ENCODE data around the gene SRPK1.
"Not testable (repeated sequence)": the region's sequence is repeated elsewhere in the genome, so short reads cannot be mapped to it uniquely, and the experiment has no call there.

The SRPK1 gene

GRCh38 chr6:35942355-35942754 lies 21.5 kb upstream of the SRPK1 start:
- Histone ChIP-seq H3K9ac (ENCODE audit: low read depth, low read length) (no peak overlapping the region), H3K4me1 (ENCODE audit: insufficient read depth, low read length) (no peaks in the 10 kb centered on the region), H3K9me3 (ENCODE audit: control insufficient read depth, insufficient read depth, low read length) (no peaks in the 10 kb centered on the region; the same call in 1 of the 2 replicates), H3K36me3 (ENCODE audit: insufficient read depth, low read length) (no peaks in the 10 kb centered on the region)

DNA sequence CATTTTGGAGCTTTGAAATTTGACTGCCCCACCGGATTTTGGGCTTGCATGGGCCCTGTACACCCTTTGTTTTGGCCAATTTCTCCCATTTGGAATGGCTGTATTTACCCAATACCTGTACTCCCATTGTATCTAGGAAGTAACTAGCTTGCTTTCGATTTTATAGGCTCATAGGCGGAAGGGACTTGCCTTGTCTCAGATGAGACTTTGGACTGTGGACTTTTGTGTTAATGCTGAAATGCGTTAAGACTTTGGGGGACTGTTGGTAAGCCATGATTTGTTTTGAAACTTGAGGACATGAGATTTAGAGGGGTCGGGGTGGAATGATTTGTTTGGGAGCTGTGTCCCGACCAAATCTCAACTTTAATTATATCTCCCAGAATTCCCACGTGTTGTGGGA lies 20.3 kb upstream of the SRPK1 start:
- not testable (repeated sequence) for H3K36me3 ChIP-seq (ENCODE audit: insufficient read depth, low read length); H3K4me1 ChIP-seq (ENCODE audit: insufficient read depth, low read length); H3K9me3 ChIP-seq (ENCODE audit: control insufficient read depth, insufficient read depth, low read length); H3K9ac ChIP-seq (ENCODE audit: low read depth, low read length)

DNA sequence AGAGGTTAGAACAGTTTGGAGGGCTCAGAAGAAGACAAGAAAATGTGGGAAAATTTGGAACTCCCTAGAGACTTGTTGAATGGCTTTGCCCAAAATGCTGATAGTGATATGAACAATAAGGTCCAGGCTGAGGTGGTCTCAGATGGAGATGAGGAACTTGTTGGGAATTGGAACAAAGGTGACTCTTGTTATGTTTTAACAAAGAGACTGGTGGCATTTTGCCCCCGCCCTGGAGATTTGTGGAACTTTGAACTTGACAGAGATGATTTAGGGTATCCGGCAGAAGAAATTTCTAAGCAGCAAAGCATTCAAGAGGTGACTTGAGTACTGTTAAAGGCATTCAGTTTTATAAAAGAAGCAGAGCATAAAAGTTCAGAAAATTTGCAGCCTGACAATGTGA lies 19.1 kb upstream of the SRPK1 start:
- H3K9me3 ChIP-seq (ENCODE audit: control insufficient read depth, insufficient read depth, low read length); H3K9ac ChIP-seq (ENCODE audit: low read depth, low read length); H3K4me1 ChIP-seq (ENCODE audit: insufficient read depth, low read length); H3K36me3 ChIP-seq (ENCODE audit: insufficient read depth, low read length): not testable (repeated sequence)

GRCh38 chr6:35939259-35939658 lies 18.4 kb upstream of the SRPK1 start:
- not testable (repeated sequence) for H3K9me3 ChIP-seq (ENCODE audit: control insufficient read depth, insufficient read depth, low read length); H3K4me1 ChIP-seq (ENCODE audit: insufficient read depth, low read length); H3K36me3 ChIP-seq (ENCODE audit: insufficient read depth, low read length); H3K9ac ChIP-seq (ENCODE audit: low read depth, low read length)

GRCh38 chr6:35936681-35937359 lies 15.9 kb upstream of the SRPK1 start:
- Histone ChIP-seq H3K9ac (ENCODE audit: low read depth, low read length) (no peak overlapping the region), H3K9me3 (ENCODE audit: control insufficient read depth, insufficient read depth, low read length) (peaks cover 3% of the 10 kb centered on the region; the same call in 1 of the 2 replicates), H3K36me3 (ENCODE audit: insufficient read depth, low read length) (no peaks in the 10 kb centered on the region), H3K4me1 (ENCODE audit: insufficient read depth, low read length) (no peaks in the 10 kb centered on the region)

- H3K36me3 ChIP-seq (ENCODE audit: insufficient read depth, low read length), result no peaks in the 10 kb centered on the region
- no peak overlapping the region for H3K9ac ChIP-seq (ENCODE audit: low read depth, low read length)
- peaks cover 3% of the 10 kb centered on the region; the same call in 1 of the 2 replicates for H3K9me3 ChIP-seq (ENCODE audit: control insufficient read depth, insufficient read depth, low read length)
- no peaks in the 10 kb centered on the region; the same call in 1 of the 2 replicates for H3K4me1 ChIP-seq (ENCODE audit: insufficient read depth, low read length)
These were observed 14.6 kb upstream of the SRPK1 start for GRCh38 chr6:35935469-35935868.

- Histone ChIP-seq H3K9ac (ENCODE audit: low read depth, low read length) (no peak overlapping the region), H3K4me1 (ENCODE audit: insufficient read depth, low read length) (no peaks in the 10 kb centered on the region; the same call in 1 of the 2 replicates), H3K36me3 (ENCODE audit: insufficient read depth, low read length) (no peaks in the 10 kb centered on the region), H3K9me3 (ENCODE audit: control insufficient read depth, insufficient read depth, low read length) (peaks cover 3% of the 10 kb centered on the region; the same call in 1 of the 2 replicates)
These were observed 12.9 kb upstream of the SRPK1 start for GRCh38 chr6:35933844-35934243.

GRCh38 chr6:35931873-35932272 lies 11.0 kb upstream of the SRPK1 start:
- not testable (repeated sequence) for H3K9me3 ChIP-seq (ENCODE audit: control insufficient read depth, insufficient read depth, low read length); H3K4me1 ChIP-seq (ENCODE audit: insufficient read depth, low read length)

DNA sequence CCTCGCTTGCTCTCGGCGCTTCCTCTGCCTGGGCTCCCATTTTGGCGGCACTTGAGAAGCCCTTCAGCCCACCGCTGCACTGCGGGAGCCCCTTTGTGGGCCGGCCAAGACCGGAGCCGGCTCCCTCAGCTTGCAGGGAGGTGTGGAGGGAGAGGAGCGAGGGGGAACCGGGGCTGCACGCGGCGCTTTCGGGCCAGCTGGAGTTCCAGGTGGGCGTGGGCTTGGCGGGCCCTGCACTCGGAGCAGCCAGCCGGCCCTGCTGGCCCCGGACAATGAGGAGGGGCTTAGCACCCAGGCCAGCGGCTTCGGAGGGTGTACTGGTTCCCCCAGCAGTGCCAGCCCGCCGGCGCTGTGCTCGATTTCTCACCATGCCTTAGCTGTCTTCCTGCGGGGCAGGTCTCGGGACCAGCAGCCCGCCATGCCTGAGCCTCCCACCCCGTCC lies 10.2 kb upstream of the SRPK1 start:
- peak overlapping the region; percentile 63 for H3K9ac ChIP-seq (ENCODE audit: low read depth, low read length)
- no peaks in the 10 kb centered on the region; the same call in 1 of the 2 replicates for H3K4me1 ChIP-seq (ENCODE audit: insufficient read depth, low read length)
- H3K36me3 ChIP-seq (ENCODE audit: insufficient read depth, low read length), result no peaks in the 10 kb centered on the region
- 0 out of 2 replicates have a peak, but pooled peaks cover 3% of the 10 kb centered on the region for H3K9me3 ChIP-seq (ENCODE audit: control insufficient read depth, insufficient read depth, low read length)

More at GRCh38 chr6:35931873-35932272, 11.0 kb upstream of the SRPK1 start:
- not testable (repeated sequence) for H3K9ac ChIP-seq (ENCODE audit: low read depth, low read length); H3K36me3 ChIP-seq (ENCODE audit: insufficient read depth, low read length)

DNA sequence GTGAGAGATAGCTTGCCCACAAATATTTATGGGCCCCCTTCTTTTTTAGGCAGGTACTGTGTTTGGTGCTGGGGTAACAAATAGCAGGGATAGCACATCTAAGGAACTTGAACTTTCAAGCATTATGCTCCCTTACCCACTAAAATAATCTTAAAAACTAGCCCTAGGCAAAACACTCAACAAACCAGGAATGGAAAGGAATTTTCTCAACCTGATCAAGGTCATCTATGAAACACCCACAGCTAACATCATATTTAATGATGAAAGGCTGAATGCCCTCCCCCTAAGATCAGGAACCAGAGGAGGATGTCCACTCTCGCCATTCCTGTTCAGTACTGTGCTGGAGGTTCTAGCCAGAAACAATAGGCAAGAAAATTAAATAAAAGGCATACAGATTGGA lies 8.7 kb upstream of the SRPK1 start:
- H3K36me3 ChIP-seq (ENCODE audit: insufficient read depth, low read length), result no peaks in the 10 kb centered on the region
- 0 out of 2 replicates have a peak, but pooled peaks cover 3% of the 10 kb centered on the region for H3K9me3 ChIP-seq (ENCODE audit: control insufficient read depth, insufficient read depth, low read length)
- H3K9ac ChIP-seq (ENCODE audit: low read depth, low read length), result no peak overlapping the region
- no peaks in the 10 kb centered on the region; the same call in 1 of the 2 replicates for H3K4me1 ChIP-seq (ENCODE audit: insufficient read depth, low read length)

DNA sequence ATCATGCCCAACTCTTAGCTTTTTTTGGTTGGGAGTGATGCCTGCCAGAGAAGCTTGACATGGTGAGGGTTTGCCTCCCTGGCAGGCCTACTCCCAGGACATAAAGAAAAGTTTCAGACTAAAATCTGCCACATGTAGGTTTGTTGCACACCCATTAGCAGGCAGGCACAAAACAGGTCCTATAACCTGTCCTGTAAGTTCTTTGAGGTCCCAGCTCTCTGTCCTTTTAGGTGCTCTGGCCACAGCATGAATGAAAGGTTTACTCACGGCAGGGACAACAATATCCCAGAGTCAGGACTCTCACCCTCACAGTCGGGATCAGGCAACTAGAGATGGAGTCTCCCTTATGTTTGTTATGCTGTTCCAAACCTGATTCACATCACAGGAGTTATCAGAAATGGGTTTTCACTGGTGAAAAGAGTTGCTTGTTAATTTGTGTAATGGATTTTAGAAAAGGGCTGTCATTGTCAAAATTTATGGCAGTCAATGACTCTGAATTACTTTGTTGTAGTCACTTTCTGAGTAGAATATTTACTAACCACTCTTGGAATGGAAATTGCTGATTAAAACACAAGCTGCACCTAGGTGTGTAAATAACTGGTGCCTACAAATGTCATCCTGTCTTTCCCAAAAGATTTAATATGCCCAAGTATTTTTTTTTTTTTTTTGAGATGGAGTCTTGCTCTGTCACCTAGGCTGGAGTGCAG lies 5.8 kb upstream of the SRPK1 start:
- no peaks in the 10 kb centered on the region; the same call in 1 of the 2 replicates for H3K4me1 ChIP-seq (ENCODE audit: insufficient read depth, low read length)
- no peak overlapping the region for H3K9ac ChIP-seq (ENCODE audit: low read depth, low read length)
- H3K9me3 ChIP-seq (ENCODE audit: control insufficient read depth, insufficient read depth, low read length), result no peaks in the 10 kb centered on the region
- no peaks in the 10 kb centered on the region for H3K36me3 ChIP-seq (ENCODE audit: insufficient read depth, low read length)

DNA sequence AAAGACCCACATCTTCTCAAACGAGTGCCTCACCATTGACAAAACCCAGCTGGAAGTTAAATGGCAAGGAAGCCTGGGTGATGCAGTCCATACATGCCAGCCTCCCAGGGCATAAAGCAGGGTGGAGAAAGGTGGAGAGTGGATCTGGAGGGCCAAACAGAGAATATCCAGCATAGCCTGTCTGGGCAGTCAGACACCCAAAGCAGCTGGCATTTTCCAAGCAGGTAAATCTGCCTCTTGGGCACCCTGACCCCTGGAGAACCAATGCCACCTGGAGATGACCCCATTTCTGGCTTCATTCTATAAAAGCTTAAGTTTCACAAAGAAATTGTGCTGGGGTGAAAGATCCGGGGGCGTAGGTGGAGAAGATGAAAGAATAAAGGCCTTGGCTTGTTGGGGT lies 5.1 kb upstream of the SRPK1 start:
- no peaks in the 10 kb centered on the region for H3K36me3 ChIP-seq (ENCODE audit: insufficient read depth, low read length)
- no peak overlapping the region for H3K9ac ChIP-seq (ENCODE audit: low read depth, low read length)
- no peaks in the 10 kb centered on the region for H3K9me3 ChIP-seq (ENCODE audit: control insufficient read depth, insufficient read depth, low read length)

DNA sequence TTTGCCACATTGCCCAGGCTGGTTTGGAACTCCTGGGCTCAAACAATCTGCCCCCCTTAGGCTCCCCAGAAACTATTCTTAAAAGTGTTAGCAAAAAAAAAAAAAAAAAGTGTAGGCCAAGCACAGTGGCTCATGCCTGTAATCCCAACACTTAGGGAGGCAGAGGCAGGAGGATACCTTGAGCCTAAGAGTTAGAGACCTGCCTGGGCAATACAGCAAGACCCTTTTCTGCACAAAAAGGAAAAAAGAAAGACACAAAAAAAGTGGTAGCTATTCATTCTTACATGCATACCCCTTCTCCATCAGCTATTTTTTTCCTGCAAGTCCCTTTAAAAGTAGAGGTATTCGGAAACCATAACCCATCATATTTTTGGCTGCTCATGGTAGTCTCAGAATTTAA lies 3.2 kb upstream of the SRPK1 start:
- H3K9ac ChIP-seq (ENCODE audit: low read depth, low read length), result no peak overlapping the region
- no peaks in the 10 kb centered on the region for H3K9me3 ChIP-seq (ENCODE audit: control insufficient read depth, insufficient read depth, low read length)
- no peaks in the 10 kb centered on the region for H3K36me3 ChIP-seq (ENCODE audit: insufficient read depth, low read length)
- H3K4me1 ChIP-seq (ENCODE audit: insufficient read depth, low read length), result no peaks in the 10 kb centered on the region

More for the DNA sequence above, 5.1 kb upstream of the SRPK1 start:
- no peaks in the 10 kb centered on the region; the same call in 1 of the 2 replicates for H3K4me1 ChIP-seq (ENCODE audit: insufficient read depth, low read length)

DNA sequence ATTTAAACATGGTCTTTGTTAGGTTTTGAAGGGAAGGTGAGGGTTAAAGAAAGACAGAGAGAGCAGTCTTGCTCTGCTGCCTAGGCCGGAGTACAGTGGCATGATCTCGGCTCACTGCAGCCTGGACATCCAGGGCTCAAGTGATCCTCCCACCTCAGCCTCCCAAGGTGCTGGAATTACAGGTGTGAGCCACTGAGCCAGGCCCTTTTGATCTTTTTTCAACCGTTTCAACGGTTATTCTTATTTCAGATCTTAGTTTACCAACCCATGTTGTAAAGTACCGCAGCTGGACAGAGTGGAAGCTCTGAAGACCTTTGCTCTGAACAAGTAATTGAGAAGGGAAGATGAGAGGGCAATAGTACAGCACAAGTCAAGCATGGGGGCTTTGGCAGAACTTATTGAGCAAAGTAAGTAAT lies 1.2 kb upstream of the SRPK1 start:
- Histone ChIP-seq H3K9ac (ENCODE audit: low read depth, low read length) (no peak overlapping the region), H3K4me1 (ENCODE audit: insufficient read depth, low read length) (no peaks in the 10 kb centered on the region; the same call in 1 of the 2 replicates), H3K9me3 (ENCODE audit: control insufficient read depth, insufficient read depth, low read length) (no peaks in the 10 kb centered on the region), H3K36me3 (ENCODE audit: insufficient read depth, low read length) (0 out of 2 replicates have a peak, but pooled peaks cover 1% of the 10 kb centered on the region)
